ENCODE results near the gene ADRA2B.

The ADRA2B gene

GRCh38 chr2:96115631-96116423 lies 544 bp downstream of the ADRA2B start:
- no peak for DNase-seq

DNA sequence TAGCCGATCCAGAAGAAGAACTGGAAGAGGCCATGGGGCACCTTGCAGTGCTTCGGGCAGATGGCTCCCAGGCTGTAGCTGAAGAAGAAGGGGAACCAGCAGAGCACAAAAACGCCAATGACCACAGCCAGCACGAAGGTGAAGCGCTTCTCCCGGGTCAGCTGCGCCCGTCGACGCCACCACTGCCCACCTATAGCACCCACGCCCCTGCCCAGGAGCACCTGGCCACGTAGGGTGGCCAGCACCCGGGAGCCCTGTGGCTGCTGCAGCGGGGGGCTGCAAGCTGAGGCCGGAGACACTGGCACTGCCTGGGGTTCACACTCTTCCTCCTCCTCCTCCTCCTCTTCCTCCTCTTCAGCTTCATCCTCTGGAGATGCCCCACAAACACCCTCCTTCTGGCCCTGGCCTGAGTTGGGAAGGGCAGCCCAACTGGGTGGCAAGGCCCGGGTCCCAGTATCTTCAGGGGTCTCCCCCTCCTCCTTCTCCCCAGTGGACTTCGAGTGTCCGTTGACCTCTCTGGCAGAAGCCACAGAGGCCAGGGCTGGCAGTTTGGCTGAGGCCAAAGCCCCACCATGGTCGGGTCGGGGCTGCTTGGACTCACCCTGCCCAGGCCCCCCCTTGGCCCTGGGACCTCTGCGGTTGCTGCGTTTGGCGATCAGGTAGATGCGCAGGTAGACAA lies 1.3 kb downstream of the ADRA2B start:
- DNase-seq: no peak

GRCh38 chr2:96114546-96114902 lies 1.8 kb downstream of the ADRA2B start:
- no peak for DNase-seq

DNA sequence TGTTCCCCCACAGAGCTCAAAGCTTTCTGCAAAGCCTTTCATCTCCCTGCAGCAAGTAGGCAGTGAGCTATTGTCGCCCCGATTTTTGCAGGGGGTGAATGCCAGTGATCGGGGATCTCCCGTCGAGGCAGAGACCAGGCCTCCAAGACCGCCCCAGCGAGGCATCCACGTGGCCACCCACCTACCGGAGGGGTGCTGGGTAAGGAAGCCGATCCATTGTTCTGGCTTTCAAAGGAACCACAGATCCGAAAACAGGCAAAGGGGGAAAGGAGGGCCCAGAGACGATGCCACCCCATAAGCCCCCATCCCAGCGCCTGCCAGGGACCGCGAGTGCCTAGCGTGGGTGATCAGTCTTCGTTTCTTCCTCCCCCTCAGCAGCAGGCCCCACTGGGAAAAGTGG lies 2.4 kb downstream of the ADRA2B start:
- no peak for DNase-seq

- DNase-seq: no peak
Observed at GRCh38 chr2:96113367-96113677, 3.0 kb downstream of the ADRA2B start.

GRCh38 chr2:96112501-96113366 lies 3.6 kb downstream of the ADRA2B start:
- DNase-seq: no peak

GRCh38 chr2:96111823-96112500 lies 4.4 kb downstream of the ADRA2B start:
- no peak for DNase-seq

- no peak for DNase-seq
Observed at GRCh38 chr2:96111257-96111640, 5.1 kb downstream of the ADRA2B start.

- DNase-seq: no peak
Observed at GRCh38 chr2:96110621-96111256, 5.6 kb downstream of the ADRA2B start.

DNA sequence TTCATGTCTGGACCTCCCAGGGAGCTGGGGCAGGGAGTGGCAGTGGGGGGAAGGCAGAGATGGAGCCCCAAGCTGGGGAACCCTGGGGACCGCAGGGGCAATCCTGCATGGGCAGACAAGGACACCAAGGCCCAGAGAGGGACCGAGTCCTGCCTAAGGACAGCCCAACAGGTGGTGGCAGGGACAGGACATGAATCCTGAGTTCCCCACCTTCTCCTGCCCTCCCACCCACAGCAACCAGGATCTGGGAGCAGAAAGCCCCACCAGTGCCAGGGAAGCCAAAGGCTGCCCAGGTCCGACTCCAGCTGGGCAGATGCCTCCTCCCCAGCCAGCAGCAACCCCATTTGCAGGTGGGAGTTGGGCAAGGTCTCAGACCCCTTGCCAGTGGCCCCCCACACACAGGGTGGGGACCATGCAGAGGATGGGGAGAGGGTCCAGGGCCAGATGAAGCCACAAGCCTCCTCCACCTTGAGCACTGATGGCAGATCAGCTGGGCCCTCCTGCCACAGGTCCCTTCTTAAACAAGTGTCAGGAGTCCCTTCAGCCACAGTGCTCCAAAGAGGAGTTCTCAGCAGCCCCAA lies 6.3 kb downstream of the ADRA2B start:
- no peak for DNase-seq

DNA sequence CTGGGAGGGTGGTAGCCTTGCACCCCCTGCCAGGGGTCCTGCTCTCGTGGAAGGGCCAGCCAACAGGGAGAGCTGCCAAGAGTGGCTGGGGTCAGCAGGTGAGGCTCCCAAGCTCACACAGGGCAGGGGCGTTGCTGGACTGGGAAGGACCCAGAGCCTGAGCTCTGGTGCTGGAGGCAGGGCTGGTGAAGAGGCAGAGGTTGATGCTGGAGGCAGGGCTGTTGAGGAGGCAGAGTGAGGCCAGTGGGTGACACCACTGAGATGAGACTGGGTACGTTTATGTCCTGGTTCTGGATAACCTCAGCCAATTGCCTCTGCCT lies 7.0 kb downstream of the ADRA2B start:
- DNase-seq: no peak

DNA sequence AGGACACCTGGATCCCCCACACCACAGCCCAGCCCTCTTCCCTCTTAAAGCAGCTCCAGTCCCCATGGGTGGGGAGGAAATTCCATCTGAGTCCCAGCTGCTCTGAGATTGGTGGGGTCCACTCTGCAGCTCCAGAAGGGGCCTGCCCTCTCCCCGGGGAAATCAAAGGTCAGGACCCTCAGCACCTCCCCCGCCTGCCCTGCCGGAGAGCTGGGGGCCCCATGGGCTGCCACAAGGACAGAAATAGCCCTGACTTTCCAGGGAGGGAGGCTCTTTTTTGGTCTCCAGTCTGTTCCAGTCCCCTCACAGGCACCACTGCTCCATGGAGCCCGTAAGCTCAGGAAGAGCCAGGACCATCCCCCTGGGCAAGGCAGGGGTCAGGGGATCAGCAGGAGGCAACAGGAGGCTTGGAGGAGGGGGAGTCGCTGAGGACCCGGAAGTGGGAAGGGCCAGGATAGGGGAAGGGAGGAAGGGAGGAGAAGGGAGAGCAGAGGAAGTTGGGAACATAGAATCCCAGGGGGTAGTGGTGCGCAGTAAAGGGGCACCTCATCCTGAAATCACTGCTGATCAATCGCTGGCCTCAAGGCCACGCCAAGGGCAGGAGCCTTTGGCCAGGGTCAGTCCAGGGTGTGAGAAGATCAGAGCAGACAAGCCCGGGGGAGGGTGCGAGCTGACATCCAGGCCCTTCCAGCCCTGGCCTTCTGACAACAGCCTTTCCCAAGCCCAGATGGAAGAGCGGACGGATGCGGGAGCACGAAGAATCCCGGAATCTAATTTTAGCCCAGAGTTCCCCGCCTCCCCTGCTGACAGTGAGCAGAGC lies 7.6 kb downstream of the ADRA2B start:
- no peak for DNase-seq

GRCh38 chr2:96108151-96108540 lies 8.2 kb downstream of the ADRA2B start:
- no peak for DNase-seq

DNA sequence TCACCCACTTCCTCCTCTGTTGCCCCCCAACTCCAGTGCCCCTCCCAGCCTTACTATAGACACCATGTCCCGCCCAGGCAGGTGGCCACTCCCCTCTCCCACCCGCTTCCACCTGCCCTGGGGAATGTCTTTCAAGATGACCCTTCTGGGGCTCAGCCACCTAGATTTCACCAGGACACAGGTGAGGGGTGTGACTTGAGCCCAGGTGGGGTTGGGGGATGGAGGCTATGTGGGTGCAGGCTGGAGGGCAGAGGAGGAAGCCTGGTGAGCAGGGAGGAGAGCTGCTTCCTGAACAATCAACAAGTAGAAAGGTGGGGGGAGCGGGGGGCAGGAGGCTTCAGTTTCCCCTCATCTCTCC lies 8.7 kb downstream of the ADRA2B start:
- no peak for DNase-seq

- no peak for DNase-seq
Observed at GRCh38 chr2:96106991-96107707, 9.2 kb downstream of the ADRA2B start.

DNA sequence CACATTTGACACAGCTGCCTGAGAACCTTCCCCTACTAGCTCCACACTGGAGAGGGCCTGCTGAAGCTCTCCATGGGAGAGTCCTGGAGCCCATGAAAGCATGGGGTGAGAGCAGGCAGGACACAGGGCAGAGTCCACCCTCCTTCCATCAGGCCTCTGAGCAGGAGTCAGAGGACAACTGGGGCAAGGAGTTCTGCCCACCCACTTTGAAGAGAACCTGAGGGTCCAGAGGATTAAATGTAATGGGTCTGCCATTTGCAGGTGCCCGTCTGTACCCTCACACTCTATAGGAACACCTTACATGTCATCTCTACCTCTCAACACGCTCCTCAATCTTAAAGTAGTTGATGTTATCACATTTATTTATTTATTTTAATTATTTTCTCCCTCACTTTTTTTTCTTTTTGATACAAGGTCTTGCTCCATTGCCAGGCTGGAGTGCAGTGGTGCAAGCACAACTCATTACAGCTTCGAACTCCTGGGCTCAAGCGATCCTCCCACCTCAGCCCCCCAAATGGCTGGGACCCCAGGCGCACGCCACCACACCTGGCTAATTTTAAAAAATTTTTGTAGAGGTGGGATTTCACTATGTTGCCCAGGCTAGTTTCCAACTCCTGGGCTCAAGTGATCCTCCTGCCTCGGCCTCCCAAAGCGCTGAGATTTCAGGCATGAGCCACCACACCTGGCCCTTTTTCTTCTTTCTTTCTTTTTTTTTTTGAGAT lies 10.2 kb downstream of the ADRA2B start:
- DNase-seq: no peak

GRCh38 chr2:96105152-96105915 lies 11.0 kb downstream of the ADRA2B start:
- DNase-seq: no peak

- no peak for DNase-seq
Observed at GRCh38 chr2:96104487-96104861, 11.9 kb downstream of the ADRA2B start.

- DNase-seq: no peak
Observed at GRCh38 chr2:96103761-96104486, 12.4 kb downstream of the ADRA2B start.
